ENCODE results near the gene PLPP6.

Gene PLPP6

DNA sequence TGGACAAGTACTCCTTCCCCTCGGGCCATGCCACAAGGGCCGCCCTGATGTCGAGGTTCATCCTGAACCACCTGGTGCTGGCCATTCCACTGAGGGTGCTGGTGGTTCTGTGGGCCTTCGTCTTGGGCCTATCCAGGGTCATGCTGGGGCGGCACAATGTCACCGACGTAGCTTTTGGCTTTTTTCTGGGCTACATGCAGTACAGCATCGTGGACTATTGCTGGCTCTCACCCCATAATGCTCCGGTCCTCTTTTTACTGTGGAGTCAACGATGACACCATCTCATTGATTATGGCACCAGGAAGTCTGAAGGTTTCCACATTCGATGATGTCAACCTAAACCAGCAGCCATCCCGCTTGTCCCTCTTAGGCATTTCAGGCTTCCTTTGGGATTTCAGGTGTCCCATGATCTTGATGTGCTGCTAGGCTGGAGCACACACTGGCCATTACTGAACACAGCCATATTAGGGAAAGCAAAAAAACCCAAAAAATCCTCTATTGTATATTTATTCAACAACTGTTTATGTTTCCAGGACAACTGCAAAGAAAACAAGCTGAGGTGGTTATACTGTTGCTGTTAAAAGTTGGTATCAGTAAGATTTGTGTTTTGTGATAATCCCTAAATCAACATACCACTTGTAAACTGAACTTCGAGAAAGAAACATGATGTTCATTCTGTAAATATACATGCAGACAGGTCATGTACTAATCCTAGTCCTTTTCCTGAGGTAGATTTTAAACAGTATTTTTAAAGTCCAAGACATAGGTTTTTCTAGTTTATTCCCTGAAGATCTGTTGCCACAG lies 1.1 kb downstream of the PLPP6 start:
- DNase-seq, result no peak

GRCh38 chr9:4663956-4664355 lies 1.9 kb downstream of the PLPP6 start:
- DNase-seq, result no peak

DNA sequence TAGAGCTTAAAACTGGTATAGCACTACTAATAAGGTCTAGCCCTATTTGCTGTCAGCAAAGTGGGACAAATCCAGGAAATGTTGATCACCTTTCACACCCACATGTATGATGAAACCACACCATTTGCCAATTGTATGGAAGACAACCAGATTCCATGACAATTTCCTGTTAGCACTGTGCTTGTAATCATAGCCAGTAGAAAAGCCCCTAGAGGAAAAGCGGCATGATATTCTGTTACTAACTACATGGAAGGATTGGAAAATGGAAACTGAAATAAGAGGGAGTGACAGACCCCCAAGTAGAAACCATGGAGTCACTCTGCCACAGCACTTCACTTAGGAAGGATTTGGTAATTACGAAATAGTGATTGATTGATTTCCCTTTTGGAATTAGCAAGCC lies 3.3 kb downstream of the PLPP6 start:
- DNase-seq, result peak; percentile 28

DNA sequence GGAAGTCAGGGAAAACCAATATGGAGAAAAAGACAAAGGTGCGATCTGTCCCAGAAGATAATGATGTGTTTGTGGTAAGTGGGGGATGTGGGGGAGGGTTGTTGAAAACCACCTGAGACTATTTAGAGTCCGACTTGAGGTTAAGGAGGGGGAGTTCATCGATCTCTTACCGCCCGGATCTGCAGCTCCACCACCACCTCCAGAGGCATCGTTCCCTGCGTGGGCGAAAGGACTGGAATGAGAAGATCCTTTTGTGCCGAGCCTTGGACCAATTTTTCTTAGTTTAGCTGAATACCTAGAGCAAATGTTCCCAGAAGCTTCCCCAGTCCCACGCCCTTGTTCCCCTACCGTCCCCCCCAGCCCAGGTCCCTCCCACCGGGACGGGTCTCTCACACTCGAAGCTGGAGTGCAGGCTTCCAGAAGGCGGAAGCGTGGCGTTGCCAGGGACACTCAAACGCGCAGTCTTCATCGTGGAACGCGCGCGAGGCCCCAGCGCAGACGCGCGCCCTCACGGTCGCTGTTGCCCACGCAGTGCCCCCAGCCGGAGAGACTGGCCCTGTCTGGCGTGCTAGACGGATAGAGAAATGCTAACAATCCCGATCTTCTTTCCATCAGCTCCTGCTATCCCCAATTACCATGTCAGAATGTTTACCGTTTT lies 4.1 kb downstream of the PLPP6 start, which contains the start of gene SPATA6L:
Gene SPATA6L, minus strand, starts transcription at position 439 of the 658 bp plus-strand sequence. Its CDS starts 230 bp downstream, at position 209.
- DNase-seq, result no peak

- no peak for DNase-seq
Measured at GRCh38 chr9:4667681-4668080, 5.6 kb downstream of the PLPP6 start.

DNA sequence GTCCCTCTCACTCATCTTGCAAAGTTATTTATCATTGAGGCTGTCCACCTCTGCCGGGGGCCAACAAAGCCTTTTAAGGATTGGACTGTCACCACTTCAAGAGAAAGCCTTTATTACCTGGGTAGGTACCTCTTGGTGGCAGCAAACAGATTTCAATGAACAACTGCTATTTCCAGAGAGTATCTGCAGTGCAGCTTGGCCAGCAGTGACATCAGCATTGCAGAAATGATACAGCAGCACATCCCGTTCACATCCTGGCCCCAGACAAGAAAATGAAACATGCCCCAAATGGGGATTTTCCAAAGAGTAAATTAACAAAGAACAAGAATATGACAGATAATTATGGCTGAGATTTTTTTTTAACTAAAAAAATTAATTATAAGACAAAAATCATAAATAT lies 6.5 kb downstream of the PLPP6 start:
- no peak for DNase-seq

DNA sequence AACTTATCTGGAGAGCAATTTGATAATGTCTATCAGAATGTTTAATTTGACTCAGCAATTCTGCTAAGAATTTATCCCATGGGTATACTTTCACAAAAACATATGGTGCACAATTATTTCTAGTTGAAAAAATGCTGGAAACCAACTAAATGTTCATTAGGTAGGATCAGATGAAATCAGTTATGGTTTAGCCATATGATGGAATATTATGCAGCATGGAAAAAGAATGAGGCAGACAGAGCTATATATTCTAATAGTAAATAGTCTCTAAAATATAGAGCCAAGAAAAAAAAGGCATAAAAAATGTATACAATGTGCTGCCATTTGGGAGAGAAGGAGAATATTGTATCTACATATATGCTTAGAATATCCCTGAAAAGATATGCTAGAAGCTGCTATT lies 7.8 kb downstream of the PLPP6 start:
- DNase-seq, result no peak

DNA sequence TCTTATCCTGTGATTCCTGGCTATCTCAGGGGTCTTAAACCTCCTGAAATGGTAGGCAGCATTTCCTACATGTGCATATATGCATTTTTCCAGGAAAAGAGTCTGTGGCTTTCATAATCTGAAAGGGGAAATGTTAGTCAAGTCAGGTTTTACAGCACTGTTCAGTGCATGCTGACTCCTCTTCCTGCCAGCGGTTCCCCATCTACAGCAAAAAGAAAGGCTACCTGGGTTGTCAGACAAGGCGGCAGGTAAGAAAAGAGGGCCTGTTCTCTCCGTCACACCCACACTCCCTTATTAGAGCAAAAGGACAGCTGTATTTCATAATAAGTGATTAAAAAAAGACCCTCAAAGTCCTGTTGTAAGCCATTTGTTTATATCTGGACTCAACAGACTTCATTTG lies 8.5 kb downstream of the PLPP6 start:
- DNase-seq, result no peak

- DNase-seq, result no peak
Measured at GRCh38 chr9:4671737-4672136, 9.6 kb downstream of the PLPP6 start.

DNA sequence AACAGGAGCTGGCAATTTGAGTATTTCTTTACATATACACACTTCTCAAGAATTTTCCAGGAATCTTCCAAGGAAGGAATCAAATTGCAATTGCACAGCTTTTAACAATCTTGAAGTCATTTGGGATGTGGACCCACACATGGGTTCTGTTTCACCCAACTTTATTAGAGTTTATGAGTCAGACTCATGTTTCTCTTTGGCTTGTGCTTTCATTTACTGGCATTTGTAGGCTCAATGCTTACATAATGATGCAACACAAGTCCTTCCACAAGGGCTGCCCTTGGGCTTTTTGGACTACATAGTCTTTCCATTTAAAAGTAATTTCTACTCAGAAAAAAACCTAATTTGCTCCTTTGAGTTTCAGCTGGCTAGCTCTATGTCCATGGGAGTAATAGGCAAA lies 12.7 kb downstream of the PLPP6 start:
- no peak for DNase-seq

DNA sequence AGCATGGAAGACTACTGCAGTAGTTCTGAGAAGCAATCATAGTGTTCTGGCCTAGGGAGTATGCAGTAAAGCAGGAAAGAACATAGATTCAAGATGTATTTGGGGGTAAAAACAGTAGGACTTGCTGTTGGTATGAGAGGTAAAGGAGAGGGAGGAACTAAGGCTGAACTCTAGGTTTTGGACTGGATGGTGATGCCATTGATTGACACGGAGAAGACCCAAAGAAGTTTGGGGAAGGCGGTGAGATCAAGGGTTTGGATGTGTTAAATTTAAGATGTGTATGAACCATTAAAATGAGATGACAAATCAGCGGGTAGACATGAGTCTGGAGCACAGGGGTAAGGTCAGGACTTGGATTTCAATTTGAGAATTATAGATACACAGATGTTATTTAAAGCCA lies 15.3 kb downstream of the PLPP6 start:
- DNase-seq, result no peak

DNA sequence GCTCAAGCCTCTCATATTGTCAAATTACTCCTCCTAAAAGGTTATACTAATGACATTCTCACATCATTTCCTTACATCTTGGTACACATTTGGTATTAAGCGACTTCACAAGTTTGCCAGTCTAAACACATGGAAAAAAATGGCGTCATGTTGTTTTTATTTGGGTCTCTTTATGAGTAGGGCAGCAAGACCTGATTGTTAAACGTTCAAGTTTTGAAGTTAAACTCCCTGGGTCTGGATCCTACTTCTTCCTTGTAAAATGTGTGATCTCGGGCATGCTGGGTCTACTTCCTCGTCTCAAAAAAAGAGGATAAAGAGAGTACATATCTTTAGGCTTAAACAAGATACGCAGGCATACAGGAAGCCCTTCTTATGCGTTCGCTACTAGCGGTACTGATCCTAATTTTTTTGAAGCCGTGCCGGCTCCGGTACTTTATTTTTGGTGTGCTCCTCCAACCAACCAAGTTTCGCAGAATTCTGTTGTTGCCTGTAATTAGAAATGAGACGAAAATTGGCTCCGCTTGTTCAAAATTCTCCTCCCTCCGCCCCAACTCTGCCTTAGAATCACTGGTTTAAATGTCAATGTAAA lies 16.7 kb downstream of the PLPP6 start:
- DNase-seq, result no peak

- DNase-seq, result peak; percentile 53
Measured at GRCh38 chr9:4679268-4680172, 17.4 kb downstream of the PLPP6 start, which contains the start of gene CDC37L1. TSS of gene CDC37L1 (plus strand) at chr9:4679569. CDS start at chr9:4679768, 199 bp downstream.

GRCh38 chr9:4680173-4680525 lies 18.1 kb downstream of the PLPP6 start:
- no peak for DNase-seq

GRCh38 chr9:4680750-4681149 lies 18.7 kb downstream of the PLPP6 start:
- DNase-seq, result no peak

DNA sequence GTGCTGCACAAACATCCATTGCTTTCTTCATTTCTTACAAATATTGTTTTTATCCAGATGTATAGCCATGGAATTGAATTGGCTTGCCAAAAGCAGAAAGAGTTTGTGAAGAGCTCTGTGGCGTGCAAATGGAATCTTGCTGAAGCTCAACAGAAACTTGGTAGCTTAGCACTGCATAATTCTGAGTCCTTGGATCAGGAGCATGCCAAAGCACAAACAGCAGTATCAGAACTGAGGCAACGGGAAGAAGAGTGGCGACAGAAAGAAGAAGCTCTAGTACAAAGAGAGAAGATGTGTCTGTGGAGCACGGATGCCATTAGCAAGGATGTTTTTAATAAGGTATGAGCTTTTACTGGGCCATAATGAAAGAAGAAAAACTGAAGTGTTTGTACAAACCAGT lies 22.7 kb downstream of the PLPP6 start:
- no peak for DNase-seq

GRCh38 chr9:4686112-4686511 lies 24.0 kb downstream of the PLPP6 start:
- no peak for DNase-seq

DNA sequence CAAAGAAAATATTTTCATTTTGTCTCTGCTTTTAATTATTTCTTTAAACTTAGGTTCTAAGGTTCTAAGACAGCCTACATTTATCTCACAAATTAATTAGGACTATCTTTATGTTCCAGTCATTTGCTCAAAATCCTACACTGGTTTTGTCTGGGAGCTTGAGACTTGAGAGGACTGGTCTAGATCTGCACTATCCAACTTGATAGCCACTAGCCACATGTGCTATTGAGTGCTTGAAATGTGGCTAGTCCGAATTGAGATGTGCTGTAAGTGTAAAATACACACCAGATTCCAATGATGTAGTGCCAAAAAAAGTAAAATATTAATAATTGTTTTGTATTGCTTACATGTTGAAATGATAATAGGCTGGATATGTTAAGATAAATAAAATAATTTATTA lies 24.5 kb downstream of the PLPP6 start:
- no peak for DNase-seq

DNA sequence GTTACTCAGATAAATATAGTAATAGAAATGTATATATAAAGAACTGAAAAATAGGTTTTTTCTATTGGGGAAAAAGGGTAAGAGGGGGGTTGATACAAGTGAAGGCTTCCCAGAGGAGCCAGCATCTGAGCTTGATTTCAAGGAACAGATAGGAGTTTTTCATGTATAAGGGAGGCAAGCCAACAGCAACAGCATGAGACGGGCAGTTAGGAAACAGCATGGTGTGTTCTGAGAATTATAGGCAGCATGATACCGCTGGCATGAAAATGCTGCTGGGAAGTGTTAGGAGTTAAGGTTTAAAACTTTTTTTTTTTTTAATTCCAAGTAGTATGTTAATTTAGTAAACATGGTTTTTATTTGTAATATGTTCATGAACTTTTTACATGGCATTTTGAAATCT lies 26.9 kb downstream of the PLPP6 start:
- no peak for DNase-seq

- no peak for DNase-seq
Measured at GRCh38 chr9:4689687-4690104, 27.6 kb downstream of the PLPP6 start.

GRCh38 chr9:4690144-4690543 lies 28.1 kb downstream of the PLPP6 start:
- no peak for DNase-seq

DNA sequence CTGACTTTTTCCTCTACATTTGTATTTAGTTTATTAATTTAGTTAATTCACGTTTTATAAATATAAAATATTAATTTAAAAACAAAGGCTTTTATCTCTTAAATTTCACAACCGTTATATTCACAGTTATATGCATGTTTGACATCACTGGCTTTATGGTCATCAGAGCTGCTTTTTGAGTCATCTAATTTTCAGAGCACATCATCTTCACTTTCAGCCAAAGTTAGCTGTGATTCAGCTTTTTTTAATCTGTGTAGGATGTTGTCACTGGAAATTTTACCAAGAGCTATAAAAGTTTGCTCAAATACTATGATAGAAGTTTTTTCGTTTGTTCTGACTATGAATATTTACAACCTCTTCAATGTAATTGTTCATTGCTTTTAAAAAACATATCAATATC lies 29.7 kb downstream of the PLPP6 start:
- DNase-seq, result no peak

- no peak for DNase-seq
Measured at GRCh38 chr9:4700091-4700490, 38.0 kb downstream of the PLPP6 start.
